ENCODE measurements around the gene HNRNPUL2.

HNRNPUL2 gene

DNA sequence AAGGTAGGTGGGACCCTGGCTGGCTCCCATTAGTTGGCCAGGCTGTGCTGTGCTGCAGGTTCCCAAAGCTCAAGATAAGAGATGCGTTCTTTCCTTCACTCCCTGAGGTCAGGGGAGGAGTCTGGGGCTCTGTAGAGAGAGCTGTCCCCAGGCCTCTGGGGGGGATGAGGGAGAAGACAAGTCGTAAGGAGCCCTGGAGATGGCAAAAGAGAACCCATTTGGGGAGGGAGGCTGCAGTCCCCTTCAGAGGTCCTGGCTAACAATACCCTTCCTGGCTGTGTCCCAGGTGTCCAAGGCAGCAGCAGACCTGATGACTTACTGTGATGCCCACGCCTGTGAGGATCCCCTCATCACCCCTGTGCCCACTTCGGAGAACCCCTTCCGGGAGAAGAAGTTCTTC is 18.9 kb downstream of the HNRNPUL2 start:
- TF ChIP-seq, protein P1, sequence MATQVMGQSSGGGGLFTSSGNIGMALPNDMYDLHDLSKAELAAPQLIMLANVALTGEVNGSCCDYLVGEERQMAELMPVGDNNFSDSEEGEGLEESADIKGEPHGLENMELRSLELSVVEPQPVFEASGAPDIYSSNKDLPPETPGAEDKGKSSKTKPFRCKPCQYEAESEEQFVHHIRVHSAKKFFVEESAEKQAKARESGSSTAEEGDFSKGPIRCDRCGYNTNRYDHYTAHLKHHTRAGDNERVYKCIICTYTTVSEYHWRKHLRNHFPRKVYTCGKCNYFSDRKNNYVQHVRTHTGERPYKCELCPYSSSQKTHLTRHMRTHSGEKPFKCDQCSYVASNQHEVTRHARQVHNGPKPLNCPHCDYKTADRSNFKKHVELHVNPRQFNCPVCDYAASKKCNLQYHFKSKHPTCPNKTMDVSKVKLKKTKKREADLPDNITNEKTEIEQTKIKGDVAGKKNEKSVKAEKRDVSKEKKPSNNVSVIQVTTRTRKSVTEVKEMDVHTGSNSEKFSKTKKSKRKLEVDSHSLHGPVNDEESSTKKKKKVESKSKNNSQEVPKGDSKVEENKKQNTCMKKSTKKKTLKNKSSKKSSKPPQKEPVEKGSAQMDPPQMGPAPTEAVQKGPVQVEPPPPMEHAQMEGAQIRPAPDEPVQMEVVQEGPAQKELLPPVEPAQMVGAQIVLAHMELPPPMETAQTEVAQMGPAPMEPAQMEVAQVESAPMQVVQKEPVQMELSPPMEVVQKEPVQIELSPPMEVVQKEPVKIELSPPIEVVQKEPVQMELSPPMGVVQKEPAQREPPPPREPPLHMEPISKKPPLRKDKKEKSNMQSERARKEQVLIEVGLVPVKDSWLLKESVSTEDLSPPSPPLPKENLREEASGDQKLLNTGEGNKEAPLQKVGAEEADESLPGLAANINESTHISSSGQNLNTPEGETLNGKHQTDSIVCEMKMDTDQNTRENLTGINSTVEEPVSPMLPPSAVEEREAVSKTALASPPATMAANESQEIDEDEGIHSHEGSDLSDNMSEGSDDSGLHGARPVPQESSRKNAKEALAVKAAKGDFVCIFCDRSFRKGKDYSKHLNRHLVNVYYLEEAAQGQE (IDR thresholded peaks at IDR 0.05; ENCODE audit: insufficient replicate concordance, low read depth): no peak
- TF ChIP-seq POLR2AphosphoS5 (IDR thresholded peaks at IDR 0.05; ENCODE audit: low read depth): no peak
- no peak for TF ChIP-seq GABPA (IDR thresholded peaks at IDR 0.05; ENCODE audit: low read depth)
- no peak for TF ChIP-seq SPI1 (IDR thresholded peaks at IDR 0.05; ENCODE audit: borderline replicate concordance, low read depth)
- TF ChIP-seq, protein P2, sequence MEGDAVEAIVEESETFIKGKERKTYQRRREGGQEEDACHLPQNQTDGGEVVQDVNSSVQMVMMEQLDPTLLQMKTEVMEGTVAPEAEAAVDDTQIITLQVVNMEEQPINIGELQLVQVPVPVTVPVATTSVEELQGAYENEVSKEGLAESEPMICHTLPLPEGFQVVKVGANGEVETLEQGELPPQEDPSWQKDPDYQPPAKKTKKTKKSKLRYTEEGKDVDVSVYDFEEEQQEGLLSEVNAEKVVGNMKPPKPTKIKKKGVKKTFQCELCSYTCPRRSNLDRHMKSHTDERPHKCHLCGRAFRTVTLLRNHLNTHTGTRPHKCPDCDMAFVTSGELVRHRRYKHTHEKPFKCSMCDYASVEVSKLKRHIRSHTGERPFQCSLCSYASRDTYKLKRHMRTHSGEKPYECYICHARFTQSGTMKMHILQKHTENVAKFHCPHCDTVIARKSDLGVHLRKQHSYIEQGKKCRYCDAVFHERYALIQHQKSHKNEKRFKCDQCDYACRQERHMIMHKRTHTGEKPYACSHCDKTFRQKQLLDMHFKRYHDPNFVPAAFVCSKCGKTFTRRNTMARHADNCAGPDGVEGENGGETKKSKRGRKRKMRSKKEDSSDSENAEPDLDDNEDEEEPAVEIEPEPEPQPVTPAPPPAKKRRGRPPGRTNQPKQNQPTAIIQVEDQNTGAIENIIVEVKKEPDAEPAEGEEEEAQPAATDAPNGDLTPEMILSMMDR (IDR thresholded peaks at IDR 0.05; ENCODE audit: insufficient read depth, low read length): no peak
- Histone ChIP-seq H3K4me3 (replicated peaks; ENCODE audit: insufficient read depth, low read length) (no peak overlapping the region), H3K27me3 (ENCODE audit: insufficient read depth, poor library complexity, severe bottlenecking) (no peaks in the 10 kb centered on the region), H3K27ac (replicated peaks) (no peak overlapping the region)
- DNase-seq (ENCODE audit: low read depth in 1 of 2, low spot score in 1 of 2): no peak

DNA sequence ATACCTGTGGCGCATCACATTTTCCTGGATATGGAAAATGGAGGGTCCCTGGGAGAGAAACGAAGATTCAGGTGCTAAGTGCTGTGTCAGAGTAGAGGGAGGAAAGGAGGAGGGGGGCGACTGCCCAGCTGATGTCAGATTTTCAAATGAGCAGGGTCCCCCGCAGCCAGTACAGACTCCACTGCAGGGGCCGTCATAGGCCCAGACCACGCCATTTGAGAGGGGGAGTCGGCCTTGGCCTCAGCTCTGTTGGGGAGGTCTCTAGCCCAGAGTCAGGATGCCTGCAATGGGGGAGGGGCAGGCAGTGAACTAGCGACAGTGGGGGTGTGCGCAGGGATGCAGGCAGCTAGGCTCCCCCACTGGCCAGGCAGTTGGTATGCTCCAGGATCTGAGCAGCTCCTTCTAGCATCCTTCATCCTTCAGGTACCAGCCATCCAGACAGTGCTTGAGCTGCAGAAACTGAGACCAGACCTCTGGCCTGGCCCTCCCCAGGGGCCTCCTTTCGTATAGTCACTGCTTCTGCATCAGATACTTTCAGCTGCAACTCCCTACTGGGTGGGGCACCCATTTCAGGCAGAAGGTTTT is 19.9 kb downstream of the HNRNPUL2 start, which contains the start of the genes BSCL2 and GNG3:
BSCL2 (minus strand) TSS at position 148 of the 585 bp plus-strand sequence. CDS start 229 bp downstream, outside the sequence.
GNG3 (plus strand) TSS at position 400 of the 585 bp plus-strand sequence. CDS start 620 bp downstream, outside the sequence.
- no peak for DNase-seq (ENCODE audit: low read depth in 1 of 2, low spot score in 1 of 2)
- TF ChIP-seq, protein P2 (IDR thresholded peaks at IDR 0.05; ENCODE audit: insufficient read depth, low read length): no peak
- no peak for TF ChIP-seq POLR2AphosphoS5 (IDR thresholded peaks at IDR 0.05; ENCODE audit: low read depth)
- TF ChIP-seq GABPA (IDR thresholded peaks at IDR 0.05; ENCODE audit: low read depth): no peak
- TF ChIP-seq, protein P1 (IDR thresholded peaks at IDR 0.05; ENCODE audit: insufficient replicate concordance, low read depth): no peak
- TF ChIP-seq SPI1 (IDR thresholded peaks at IDR 0.05; ENCODE audit: borderline replicate concordance, low read depth): no peak
- H3K27ac ChIP-seq (replicated peaks): no peak within 1 kb of the TSS
- H3K27me3 ChIP-seq (ENCODE audit: insufficient read depth, poor library complexity, severe bottlenecking): no peaks in the 10 kb centered on the region
- H3K4me3 ChIP-seq (replicated peaks; ENCODE audit: insufficient read depth, low read length): peak within 1 kb of the TSS; percentile 24

DNA sequence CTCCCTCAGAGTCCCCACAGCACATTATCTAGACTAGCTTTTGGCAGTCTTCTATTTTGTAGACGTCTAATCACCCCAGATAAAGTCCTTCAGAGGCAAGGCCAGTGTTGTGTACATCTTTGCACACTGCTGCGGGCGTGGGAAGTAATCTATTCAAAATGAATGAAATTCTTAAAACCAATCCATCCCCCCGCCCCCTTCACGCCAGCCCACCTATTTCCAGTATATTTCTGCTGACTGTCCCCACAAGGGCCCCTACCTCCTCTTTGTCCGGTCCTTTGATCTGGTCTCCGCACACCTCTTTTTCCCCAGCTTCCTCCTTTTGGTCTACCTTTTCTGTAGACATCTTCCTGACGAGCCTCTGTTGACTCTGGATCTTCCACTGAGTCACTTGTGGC is 20.4 kb downstream of the HNRNPUL2 start:
- DNase-seq (ENCODE audit: low read depth in 1 of 2, low spot score in 1 of 2): no peak
- no peak overlapping the region for H3K4me3 ChIP-seq (replicated peaks; ENCODE audit: insufficient read depth, low read length)
- TF ChIP-seq POLR2AphosphoS5 (IDR thresholded peaks at IDR 0.05; ENCODE audit: low read depth) (no peak), GABPA (IDR thresholded peaks at IDR 0.05; ENCODE audit: low read depth) (no peak), SPI1 (IDR thresholded peaks at IDR 0.05; ENCODE audit: borderline replicate concordance, low read depth) (no peak)
- TF ChIP-seq, protein P2 (IDR thresholded peaks at IDR 0.05; ENCODE audit: insufficient read depth, low read length): no peak
- TF ChIP-seq, protein P1 (IDR thresholded peaks at IDR 0.05; ENCODE audit: insufficient replicate concordance, low read depth): no peak
- H3K27me3 ChIP-seq (ENCODE audit: insufficient read depth, poor library complexity, severe bottlenecking): no peaks in the 10 kb centered on the region
- H3K27ac ChIP-seq (replicated peaks): no peak overlapping the region
